HG02884 (cell line): ENCODE measurements around the gene PISD.

ENCODE experiments used
- ATAC-seq: cut with Tn5 transposase; IDR thresholded peaks from one replicate; pipeline ENCODE4 v1.9.1; 2021; ENCODE audit warnings: mild to moderate bottlenecking, moderate library complexity; ENCODE audit not compliant: unreplicated experiment

PISD gene

GRCh38 chr22:31626427-31627150 lies 35.4 kb downstream of the PISD start:
- ATAC-seq = no peak

- ATAC-seq = no peak
Observed at GRCh38 chr22:31625661-31626426, 36.2 kb downstream of the PISD start.

GRCh38 chr22:31625257-31625640 lies 36.8 kb downstream of the PISD start:
- no peak for ATAC-seq

- ATAC-seq = no peak
Observed at GRCh38 chr22:31623592-31624304, 38.3 kb downstream of the PISD start.

GRCh38 chr22:31622980-31623379 lies 39.0 kb downstream of the PISD start:
- no peak for ATAC-seq

- no peak for ATAC-seq
Observed at GRCh38 chr22:31621507-31622124, 40.4 kb downstream of the PISD start.

- no peak for ATAC-seq
Observed at GRCh38 chr22:31620756-31621480, 41.1 kb downstream of the PISD start.

- ATAC-seq = no peak
Observed at GRCh38 chr22:31619611-31620300, 42.3 kb downstream of the PISD start.

GRCh38 chr22:31618471-31619176 lies 43.4 kb downstream of the PISD start:
- ATAC-seq = no peak

GRCh38 chr22:31618057-31618456 lies 44.0 kb downstream of the PISD start:
- no peak for ATAC-seq

GRCh38 chr22:31616315-31616980 lies 45.6 kb downstream of the PISD start:
- no peak for ATAC-seq

- no peak for ATAC-seq
Observed at GRCh38 chr22:31615940-31616314, 46.1 kb downstream of the PISD start.

- no peak for ATAC-seq
Observed at GRCh38 chr22:31615491-31615860, 46.5 kb downstream of the PISD start.

- no peak for ATAC-seq
Observed at GRCh38 chr22:31614781-31615490, 47.1 kb downstream of the PISD start.

GRCh38 chr22:31613904-31614296 lies 48.1 kb downstream of the PISD start:
- ATAC-seq = no peak

- ATAC-seq = no peak
Observed at GRCh38 chr22:31613286-31613903, 48.6 kb downstream of the PISD start.

- ATAC-seq = no peak
Observed at GRCh38 chr22:31612891-31613285, 49.1 kb downstream of the PISD start.
